Measurements from ENCODE around the gene PCDHB4. TPM values are rescaled to one million over a fixed set of nuclear protein-coding genes. Genes with fewer than 3 reads are reported as not detected.
A peak's percentile ranks its signal among the peaks of the same experiment; 100 is the strongest.

The PCDHB4 gene
- total RNA-seq (1 to 10 TPM in 3 of 4 donors, under 1 TPM in 1; 0.77 to 2.0 (median 1.8) TPM), polyA plus RNA-seq (under 1 TPM; 0.31 to 0.80 (median 0.37) TPM)
- long read RNA-seq, donor 1 = 0 reads
- long read RNA-seq, donor 2, partial matches to known transcripts = 0 of 1 reads
- long read RNA-seq, donor 2, other reads (novel, unspliced or antisense) = 0 of 1 reads

- H3K9me3 ChIP-seq = no peaks in the 10 kb centered on the region
- peak; percentile 32 to 61 for DNase-seq
- peak within 1 kb of the TSS; percentile 57 for H3K4me3 ChIP-seq
- no peak within 1 kb of the TSS for H3K27ac ChIP-seq
- 7 to 19% (median 14%) methylated on average over 16 of the region's 16 CpGs for WGBS, 3 donors
- no peaks in the 10 kb centered on the region for H3K4me1 ChIP-seq
- peak; percentile 46 for TF ChIP-seq CTCF (IDR thresholded peaks at IDR 0.05)
- peaks cover 0 to 2% (median 0%) of the 10 kb centered on the region in 3 donors for H3K27me3 ChIP-seq (ENCODE audit: insufficient read depth in 3 of 3, low read length in 2 of 3)
- intact Hi-C loops (cut with DNase I) = loop anchor here in 1 of 2 donors (10.0 kb wide), 1 partner anchor 203 kb away; the partner anchor contains the start of gene TAF7
- peak in 1 of 4 donors; percentile 78 for ATAC-seq
- H3K36me3 ChIP-seq (ENCODE audit: insufficient read depth in 1 of 2, low read depth in 1 of 2) = no peaks in the 10 kb centered on the region
Observed at GRCh38 chr5:141121563-141121962, at the start of gene PCDHB4. Gene PCDHB4 (plus strand): TSS chr5:141121818. CDS start chr5:141121999, 181 bp downstream.

- Histone ChIP-seq H3K4me3 (peak overlapping the region; percentile 34), H3K36me3 (ENCODE audit: insufficient read depth in 1 of 2, low read depth in 1 of 2) (no peaks in the 10 kb centered on the region), H3K9me3 (peaks cover 4% of the 10 kb centered on the region), H3K4me1 (no peaks in the 10 kb centered on the region), H3K27ac (no peak overlapping the region), H3K27me3 (ENCODE audit: insufficient read depth in 3 of 3, low read length in 2 of 3) (peaks cover 3 to 21% (median 5%) of the 10 kb centered on the region in 3 donors)
- intact Hi-C loops (cut with DNase I) = no loop called here
- 41 to 46% (median 44%) methylated on average over 17 of the region's 17 CpGs for WGBS, 3 donors
- DNase-seq (no peak), ATAC-seq (no peak)
- TF ChIP-seq CTCF (IDR thresholded peaks at IDR 0.05) = no peak
Observed at GRCh38 chr5:141077826-141078225, 43.8 kb upstream of the PCDHB4 start.

GRCh38 chr5:141082228-141082627 lies 39.4 kb upstream of the PCDHB4 start:
- Histone ChIP-seq H3K27ac (no peak overlapping the region), H3K36me3 (ENCODE audit: insufficient read depth in 1 of 2, low read depth in 1 of 2) (no peaks in the 10 kb centered on the region), H3K4me3 (no peak overlapping the region), H3K27me3 (ENCODE audit: insufficient read depth in 3 of 3, low read length in 2 of 3) (peaks cover 5 to 16% (median 6%) of the 10 kb centered on the region in 3 donors), H3K4me1 (no peaks in the 10 kb centered on the region), H3K9me3 (peaks cover 4% of the 10 kb centered on the region)
- ATAC-seq (no peak), DNase-seq (no peak)
- intact Hi-C loops (cut with DNase I) = no loop called here
- TF ChIP-seq CTCF (IDR thresholded peaks at IDR 0.05) = no peak

- Histone ChIP-seq H3K9me3 (no peaks in the 10 kb centered on the region), H3K4me1 (no peaks in the 10 kb centered on the region), H3K4me3 (peak overlapping the region; percentile 62), H3K27ac (no peak overlapping the region), H3K36me3 (ENCODE audit: insufficient read depth in 1 of 2, low read depth in 1 of 2) (no peaks in the 10 kb centered on the region), H3K27me3 (ENCODE audit: insufficient read depth in 3 of 3, low read length in 2 of 3) (peaks cover 0 to 3% (median 0%) of the 10 kb centered on the region in 3 donors)
- DNase-seq = no peak
- peak; percentile 46 for TF ChIP-seq CTCF (IDR thresholded peaks at IDR 0.05)
- ATAC-seq = peak in 2 of 4 donors; percentile 66 to 85
- intact Hi-C loops (cut with DNase I) = no loop called here
- 6 to 13% (median 8%) methylated on average over 21 of the region's 21 CpGs for WGBS, 3 donors
Observed at GRCh38 chr5:141084487-141084989, 37.1 kb upstream of the PCDHB4 start.

Measured in psoas muscle (tissue), 8 donors.